Measurements from ENCODE around the gene HEPN1.

Gene HEPN1

GRCh38 chr11:124890683-124891372 lies 28.2 kb upstream of the HEPN1 start:
- H4K20me1 ChIP-seq (ENCODE audit: low read depth, low read length), result no peaks in the 10 kb centered on the region
- no peak overlapping the region for H2AFZ ChIP-seq (ENCODE audit: low read depth, low read length, severe bottlenecking)
- H3K36me3 ChIP-seq (ENCODE audit: low read length), result no peaks in the 10 kb centered on the region
- no peaks in the 10 kb centered on the region for H3K27me3 ChIP-seq (ENCODE audit: low read length)
- TF ChIP-seq EZH2phosphoT487 (conservative IDR thresholded peaks at IDR 0.05; ENCODE audit: low read length), result no peak
- TF ChIP-seq, protein P1, sequence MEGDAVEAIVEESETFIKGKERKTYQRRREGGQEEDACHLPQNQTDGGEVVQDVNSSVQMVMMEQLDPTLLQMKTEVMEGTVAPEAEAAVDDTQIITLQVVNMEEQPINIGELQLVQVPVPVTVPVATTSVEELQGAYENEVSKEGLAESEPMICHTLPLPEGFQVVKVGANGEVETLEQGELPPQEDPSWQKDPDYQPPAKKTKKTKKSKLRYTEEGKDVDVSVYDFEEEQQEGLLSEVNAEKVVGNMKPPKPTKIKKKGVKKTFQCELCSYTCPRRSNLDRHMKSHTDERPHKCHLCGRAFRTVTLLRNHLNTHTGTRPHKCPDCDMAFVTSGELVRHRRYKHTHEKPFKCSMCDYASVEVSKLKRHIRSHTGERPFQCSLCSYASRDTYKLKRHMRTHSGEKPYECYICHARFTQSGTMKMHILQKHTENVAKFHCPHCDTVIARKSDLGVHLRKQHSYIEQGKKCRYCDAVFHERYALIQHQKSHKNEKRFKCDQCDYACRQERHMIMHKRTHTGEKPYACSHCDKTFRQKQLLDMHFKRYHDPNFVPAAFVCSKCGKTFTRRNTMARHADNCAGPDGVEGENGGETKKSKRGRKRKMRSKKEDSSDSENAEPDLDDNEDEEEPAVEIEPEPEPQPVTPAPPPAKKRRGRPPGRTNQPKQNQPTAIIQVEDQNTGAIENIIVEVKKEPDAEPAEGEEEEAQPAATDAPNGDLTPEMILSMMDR (IDR thresholded peaks at IDR 0.05; ENCODE audit: insufficient read depth, low read length, poor library complexity, severe bottlenecking), result no peak
- no peaks in the 10 kb centered on the region for H3K79me2 ChIP-seq (ENCODE audit: insufficient read depth, low read length)
- no peak overlapping the region for H3K9ac ChIP-seq (ENCODE audit: low read length)
- H3K4me3 ChIP-seq (ENCODE audit: insufficient read depth, low read length, poor library complexity, severe bottlenecking), result no peak overlapping the region
- H3K4me2 ChIP-seq (ENCODE audit: low read depth, low read length, poor library complexity, severe bottlenecking), result no peak overlapping the region
- no peaks in the 10 kb centered on the region for H3K9me2 ChIP-seq (replicated peaks; ENCODE audit: insufficient read depth, low read length)
- no peaks in the 10 kb centered on the region for H3K9me3 ChIP-seq (ENCODE audit: insufficient read depth, low read length)
- H3F3A ChIP-seq (ENCODE audit: insufficient read depth), result no peaks in the 10 kb centered on the region
- H3K27ac ChIP-seq (ENCODE audit: low read depth, low read length), result no peak overlapping the region

GRCh38 chr11:124891373-124891861 lies 27.6 kb upstream of the HEPN1 start:
- H3K4me2 ChIP-seq (ENCODE audit: low read depth, low read length, poor library complexity, severe bottlenecking), result no peak overlapping the region
- no peaks in the 10 kb centered on the region for H3K27me3 ChIP-seq (ENCODE audit: low read length)
- H4K20me1 ChIP-seq (ENCODE audit: low read depth, low read length), result no peaks in the 10 kb centered on the region
- H3K9ac ChIP-seq (ENCODE audit: low read length), result no peak overlapping the region
- no peak overlapping the region for H3K4me3 ChIP-seq (ENCODE audit: insufficient read depth, low read length, poor library complexity, severe bottlenecking)
- H2AFZ ChIP-seq (ENCODE audit: low read depth, low read length, severe bottlenecking), result no peak overlapping the region
- TF ChIP-seq, protein P1 (IDR thresholded peaks at IDR 0.05; ENCODE audit: insufficient read depth, low read length, poor library complexity, severe bottlenecking), result no peak
- TF ChIP-seq EZH2phosphoT487 (conservative IDR thresholded peaks at IDR 0.05; ENCODE audit: low read length), result no peak
- H3K79me2 ChIP-seq (ENCODE audit: insufficient read depth, low read length), result no peaks in the 10 kb centered on the region
- H3K36me3 ChIP-seq (ENCODE audit: low read length), result no peaks in the 10 kb centered on the region
- no peak overlapping the region for H3K27ac ChIP-seq (ENCODE audit: low read depth, low read length)
- H3K9me2 ChIP-seq (replicated peaks; ENCODE audit: insufficient read depth, low read length), result no peaks in the 10 kb centered on the region
- no peaks in the 10 kb centered on the region for H3F3A ChIP-seq (ENCODE audit: insufficient read depth)
- H3K9me3 ChIP-seq (ENCODE audit: insufficient read depth, low read length), result no peaks in the 10 kb centered on the region

GRCh38 chr11:124892146-124892545 lies 26.9 kb upstream of the HEPN1 start:
- Histone ChIP-seq H3K9me2 (replicated peaks; ENCODE audit: insufficient read depth, low read length) (no peaks in the 10 kb centered on the region), H3K79me2 (ENCODE audit: insufficient read depth, low read length) (no peaks in the 10 kb centered on the region), H3K9me3 (ENCODE audit: insufficient read depth, low read length) (no peaks in the 10 kb centered on the region), H3K9ac (ENCODE audit: low read length) (no peak overlapping the region), H3K4me3 (ENCODE audit: insufficient read depth, low read length, poor library complexity, severe bottlenecking) (no peak overlapping the region), H3K4me2 (ENCODE audit: low read depth, low read length, poor library complexity, severe bottlenecking) (no peak overlapping the region), H3F3A (ENCODE audit: insufficient read depth) (no peaks in the 10 kb centered on the region), H3K27me3 (ENCODE audit: low read length) (no peaks in the 10 kb centered on the region), H3K27ac (ENCODE audit: low read depth, low read length) (no peak overlapping the region), H3K36me3 (ENCODE audit: low read length) (no peaks in the 10 kb centered on the region), H2AFZ (ENCODE audit: low read depth, low read length, severe bottlenecking) (no peak overlapping the region), H4K20me1 (ENCODE audit: low read depth, low read length) (no peaks in the 10 kb centered on the region)
- TF ChIP-seq EZH2phosphoT487 (conservative IDR thresholded peaks at IDR 0.05; ENCODE audit: low read length), result no peak
- TF ChIP-seq, protein P1 (IDR thresholded peaks at IDR 0.05; ENCODE audit: insufficient read depth, low read length, poor library complexity, severe bottlenecking), result no peak

All from SU-DHL-6 (cell line).